Measurements from ENCODE around the gene NT5C1B.

GRCh38 chr2:18522484-18523146 is 66.8 kb downstream of the NT5C1B start:
- TF ChIP-seq MAX (IDR thresholded peaks at IDR 0.05) (no peak), RAD21 (IDR thresholded peaks at IDR 0.05) (no peak), CTCF (IDR thresholded peaks at IDR 0.05; ENCODE audit: low read depth, low read length, missing input control) (no peak), GABPA (IDR thresholded peaks at IDR 0.05 in 1 of 2, conservative IDR thresholded peaks at IDR 0.05 in 1 of 2) (no peak), REST (IDR thresholded peaks at IDR 0.05) (no peak), ATF3 (IDR thresholded peaks at IDR 0.05) (no peak)
